ENCODE results near the gene PON3.

Gene PON3

DNA sequence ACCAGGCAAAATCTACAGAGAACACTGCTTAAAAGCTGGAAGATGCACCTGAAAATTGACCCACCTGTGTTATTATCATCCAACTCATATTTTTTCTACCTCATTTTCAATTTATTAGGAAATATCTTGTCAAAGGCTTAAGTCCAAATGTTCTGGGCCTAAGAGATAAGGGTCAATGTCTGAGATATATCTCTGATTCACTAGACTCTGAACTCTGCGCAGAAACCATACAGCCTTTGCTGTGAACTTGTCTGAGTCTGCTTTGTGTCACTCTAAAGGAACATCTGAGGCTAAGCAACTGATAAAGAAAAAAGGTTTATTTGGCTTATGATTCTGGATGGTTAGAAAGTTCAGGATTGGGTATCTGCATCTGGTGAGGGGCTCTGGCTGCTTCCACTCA, 75.5 kb downstream of the PON3 start (continued):
- TF ChIP-seq, protein P1, sequence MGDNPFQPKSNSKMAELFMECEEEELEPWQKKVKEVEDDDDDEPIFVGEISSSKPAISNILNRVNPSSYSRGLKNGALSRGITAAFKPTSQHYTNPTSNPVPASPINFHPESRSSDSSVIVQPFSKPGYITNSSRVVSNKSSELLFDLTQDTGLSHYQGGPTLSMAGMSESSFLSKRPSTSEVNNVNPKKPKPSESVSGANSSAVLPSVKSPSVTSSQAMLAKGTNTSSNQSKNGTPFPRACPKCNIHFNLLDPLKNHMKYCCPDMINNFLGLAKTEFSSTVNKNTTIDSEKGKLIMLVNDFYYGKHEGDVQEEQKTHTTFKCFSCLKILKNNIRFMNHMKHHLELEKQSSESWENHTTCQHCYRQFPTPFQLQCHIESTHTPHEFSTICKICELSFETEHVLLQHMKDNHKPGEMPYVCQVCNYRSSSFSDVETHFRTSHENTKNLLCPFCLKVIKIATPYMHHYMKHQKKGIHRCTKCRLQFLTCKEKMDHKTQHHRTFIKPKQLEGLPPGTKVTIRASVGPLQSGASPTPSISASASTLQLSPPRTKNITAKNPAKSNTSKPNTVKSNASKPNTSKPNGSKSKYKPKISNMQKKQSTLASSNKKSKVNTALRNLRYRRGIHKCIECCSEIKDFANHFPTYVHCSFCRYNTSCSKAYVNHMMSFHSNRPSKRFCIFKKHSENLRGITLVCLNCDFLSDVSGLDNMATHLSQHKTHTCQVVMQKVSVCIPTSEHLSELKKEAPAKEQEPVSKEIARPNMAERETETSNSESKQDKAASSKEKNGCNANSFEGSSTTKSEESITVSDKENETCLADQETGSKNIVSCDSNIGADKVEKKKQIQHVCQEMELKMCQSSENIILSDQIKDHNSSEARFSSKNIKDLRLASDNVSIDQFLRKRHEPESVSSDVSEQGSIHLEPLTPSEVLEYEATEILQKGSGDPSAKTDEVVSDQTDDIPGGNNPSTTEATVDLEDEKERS (tag by site-specific recombination; IDR thresholded peaks at IDR 0.05): no peak
- no peak for TF ChIP-seq ZNF266 (tag by site-specific recombination; IDR thresholded peaks at IDR 0.05; ENCODE audit: low read depth)
- no peak for TF ChIP-seq ZNF24 (tag by site-specific recombination; IDR thresholded peaks at IDR 0.05)
- no peak for TF ChIP-seq WT1 (tag by site-specific recombination; IDR thresholded peaks at IDR 0.05)
- TF ChIP-seq ZNF19 (tag by site-specific recombination; IDR thresholded peaks at IDR 0.05; ENCODE audit: low read depth): no peak
- TF ChIP-seq ZNF354C (tag by site-specific recombination; IDR thresholded peaks at IDR 0.05; ENCODE audit: borderline replicate concordance, low read depth): no peak
- no peak for TF ChIP-seq ZNF670 (tag by site-specific recombination; IDR thresholded peaks at IDR 0.05; ENCODE audit: low read depth)

DNA sequence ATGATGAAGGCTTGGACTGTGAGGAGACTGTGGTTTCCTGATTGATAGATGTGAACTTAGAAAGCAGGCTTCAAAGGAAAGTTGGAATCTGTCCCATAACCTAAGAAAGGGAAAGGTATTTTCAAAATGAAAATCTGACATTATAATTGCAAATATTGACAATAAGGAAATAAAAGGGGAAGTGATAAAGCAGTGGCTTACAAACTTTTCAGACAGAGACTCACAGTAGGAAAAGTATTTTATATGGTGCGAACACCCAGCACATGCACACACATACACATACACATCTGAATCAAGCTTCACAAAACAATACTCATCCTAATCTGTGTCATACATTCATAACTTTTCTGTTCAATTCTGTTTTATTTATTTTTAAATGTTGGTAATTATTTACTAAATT, 76.6 kb downstream of the PON3 start:
- no peak for TF ChIP-seq ZNF514 (tag by site-specific recombination; IDR thresholded peaks at IDR 0.05)
- Histone ChIP-seq H3K4me1 (ENCODE audit: control insufficient read depth, insufficient read depth, low read length) (no peaks in the 10 kb centered on the region), H3K4me3 (ENCODE audit: low read depth, low read length) (no peak overlapping the region), H3K36me3 (ENCODE audit: control insufficient read depth in 2 of 2, insufficient read depth in 1 of 2, low read length in 2 of 2) (no peaks in the 10 kb centered on the region), H3K9me3 (ENCODE audit: control insufficient read depth, insufficient read depth, low read depth, low read length) (no peaks in the 10 kb centered on the region), H3K27ac (ENCODE audit: extremely low read depth, low read depth, low read length) (no peak overlapping the region)
- ChIA-PET CTCF (no interaction called here), POLR2A (no interaction called here)

DNA sequence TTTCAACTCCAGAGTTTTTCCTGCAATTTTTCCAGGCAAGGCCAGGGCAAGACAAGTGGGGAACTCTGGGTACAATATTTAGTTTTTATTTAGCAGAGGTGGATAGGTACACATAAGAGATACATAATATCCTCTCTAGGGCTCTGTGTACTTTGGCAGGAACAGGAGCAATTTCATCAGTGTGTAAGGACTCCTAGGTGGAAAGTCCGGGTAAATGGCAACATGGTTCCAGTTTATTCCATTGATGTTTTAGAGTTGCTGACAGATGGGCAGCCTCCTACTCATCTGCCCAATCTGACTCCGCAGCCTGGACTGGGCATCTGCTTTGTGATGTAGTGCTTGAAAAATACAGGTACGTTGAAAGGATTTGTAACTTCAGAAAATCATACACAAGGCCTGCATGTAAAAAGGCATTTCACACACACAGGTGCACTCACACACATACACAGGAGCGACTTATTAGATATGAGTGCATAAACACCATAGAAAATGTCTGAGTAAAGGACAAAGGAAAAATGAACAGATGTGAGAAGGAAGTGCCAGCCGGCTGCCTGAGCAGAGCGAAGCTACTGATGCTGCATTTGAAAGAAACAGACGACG, 77.6 kb downstream of the PON3 start:
- Histone ChIP-seq H3K36me3 (ENCODE audit: control insufficient read depth in 2 of 2, insufficient read depth in 1 of 2, low read length in 2 of 2) (no peaks in the 10 kb centered on the region), H3K4me1 (ENCODE audit: control insufficient read depth, insufficient read depth, low read length) (no peaks in the 10 kb centered on the region), H3K27ac (ENCODE audit: extremely low read depth, low read depth, low read length) (no peak overlapping the region), H3K4me3 (ENCODE audit: low read depth, low read length) (no peak overlapping the region), H3K9me3 (ENCODE audit: control insufficient read depth, insufficient read depth, low read depth, low read length) (no peaks in the 10 kb centered on the region)
- CTCF ChIA-PET: no interaction called here
- POLR2A ChIA-PET: interaction anchor here (0.6 kb wide), 1 partner anchor 513 kb away, joined by 4 read pairs; no protein-coding TSS in a partner anchor
- TF ChIP-seq ZNF274 (IDR thresholded peaks at IDR 0.05; ENCODE audit: low read length): no peak
- no peak for TF ChIP-seq ZNF274 (tag by site-specific recombination; IDR thresholded peaks at IDR 0.05; ENCODE audit: borderline replicate concordance)
- TF ChIP-seq FEZF1 (tag by site-specific recombination; IDR thresholded peaks at IDR 0.05): no peak
- TF ChIP-seq KLF9 (tag by site-specific recombination; IDR thresholded peaks at IDR 0.05; ENCODE audit: low read depth): no peak
- TF ChIP-seq, protein P2, sequence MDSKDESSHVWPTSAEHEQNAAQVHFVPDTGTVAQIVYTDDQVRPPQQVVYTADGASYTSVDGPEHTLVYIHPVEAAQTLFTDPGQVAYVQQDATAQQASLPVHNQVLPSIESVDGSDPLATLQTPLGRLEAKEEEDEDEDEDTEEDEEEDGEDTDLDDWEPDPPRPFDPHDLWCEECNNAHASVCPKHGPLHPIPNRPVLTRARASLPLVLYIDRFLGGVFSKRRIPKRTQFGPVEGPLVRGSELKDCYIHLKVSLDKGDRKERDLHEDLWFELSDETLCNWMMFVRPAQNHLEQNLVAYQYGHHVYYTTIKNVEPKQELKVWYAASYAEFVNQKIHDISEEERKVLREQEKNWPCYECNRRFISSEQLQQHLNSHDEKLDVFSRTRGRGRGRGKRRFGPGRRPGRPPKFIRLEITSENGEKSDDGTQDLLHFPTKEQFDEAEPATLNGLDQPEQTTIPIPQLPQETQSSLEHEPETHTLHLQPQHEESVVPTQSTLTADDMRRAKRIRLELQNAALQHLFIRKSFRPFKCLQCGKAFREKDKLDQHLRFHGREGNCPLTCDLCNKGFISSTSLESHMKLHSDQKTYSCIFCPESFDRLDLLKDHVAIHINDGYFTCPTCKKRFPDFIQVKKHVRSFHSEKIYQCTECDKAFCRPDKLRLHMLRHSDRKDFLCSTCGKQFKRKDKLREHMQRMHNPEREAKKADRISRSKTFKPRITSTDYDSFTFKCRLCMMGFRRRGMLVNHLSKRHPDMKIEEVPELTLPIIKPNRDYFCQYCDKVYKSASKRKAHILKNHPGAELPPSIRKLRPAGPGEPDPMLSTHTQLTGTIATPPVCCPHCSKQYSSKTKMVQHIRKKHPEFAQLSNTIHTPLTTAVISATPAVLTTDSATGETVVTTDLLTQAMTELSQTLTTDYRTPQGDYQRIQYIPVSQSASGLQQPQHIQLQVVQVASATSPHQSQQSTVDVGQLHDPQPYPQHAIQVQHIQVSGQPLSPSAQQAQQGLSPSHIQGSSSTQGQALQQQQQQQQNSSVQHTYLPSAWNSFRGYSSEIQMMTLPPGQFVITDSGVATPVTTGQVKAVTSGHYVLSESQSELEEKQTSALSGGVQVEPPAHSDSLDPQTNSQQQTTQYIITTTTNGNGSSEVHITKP (tag by site-specific recombination; IDR thresholded peaks at IDR 0.05): no peak
- no peak for TF ChIP-seq ZNF670 (tag by site-specific recombination; IDR thresholded peaks at IDR 0.05; ENCODE audit: low read depth)
- no peak for TF ChIP-seq ZFHX2 (tag by site-specific recombination; conservative IDR thresholded peaks at IDR 0.05)
- TF ChIP-seq ZNF335 (tag by site-specific recombination; conservative IDR thresholded peaks at IDR 0.05): no peak
- TF ChIP-seq ZNF133 (tag by site-specific recombination; IDR thresholded peaks at IDR 0.05): no peak
- TF ChIP-seq, protein P3, sequence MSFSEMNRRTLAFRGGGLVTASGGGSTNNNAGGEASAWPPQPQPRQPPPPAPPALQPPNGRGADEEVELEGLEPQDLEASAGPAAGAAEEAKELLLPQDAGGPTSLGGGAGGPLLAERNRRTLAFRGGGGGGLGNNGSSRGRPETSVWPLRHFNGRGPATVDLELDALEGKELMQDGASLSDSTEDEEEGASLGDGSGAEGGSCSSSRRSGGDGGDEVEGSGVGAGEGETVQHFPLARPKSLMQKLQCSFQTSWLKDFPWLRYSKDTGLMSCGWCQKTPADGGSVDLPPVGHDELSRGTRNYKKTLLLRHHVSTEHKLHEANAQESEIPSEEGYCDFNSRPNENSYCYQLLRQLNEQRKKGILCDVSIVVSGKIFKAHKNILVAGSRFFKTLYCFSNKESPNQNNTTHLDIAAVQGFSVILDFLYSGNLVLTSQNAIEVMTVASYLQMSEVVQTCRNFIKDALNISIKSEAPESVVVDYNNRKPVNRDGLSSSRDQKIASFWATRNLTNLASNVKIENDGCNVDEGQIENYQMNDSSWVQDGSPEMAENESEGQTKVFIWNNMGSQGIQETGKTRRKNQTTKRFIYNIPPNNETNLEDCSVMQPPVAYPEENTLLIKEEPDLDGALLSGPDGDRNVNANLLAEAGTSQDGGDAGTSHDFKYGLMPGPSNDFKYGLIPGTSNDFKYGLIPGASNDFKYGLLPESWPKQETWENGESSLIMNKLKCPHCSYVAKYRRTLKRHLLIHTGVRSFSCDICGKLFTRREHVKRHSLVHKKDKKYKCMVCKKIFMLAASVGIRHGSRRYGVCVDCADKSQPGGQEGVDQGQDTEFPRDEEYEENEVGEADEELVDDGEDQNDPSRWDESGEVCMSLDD (tag by site-specific recombination; IDR thresholded peaks at IDR 0.05): no peak
- TF ChIP-seq, protein P4, sequence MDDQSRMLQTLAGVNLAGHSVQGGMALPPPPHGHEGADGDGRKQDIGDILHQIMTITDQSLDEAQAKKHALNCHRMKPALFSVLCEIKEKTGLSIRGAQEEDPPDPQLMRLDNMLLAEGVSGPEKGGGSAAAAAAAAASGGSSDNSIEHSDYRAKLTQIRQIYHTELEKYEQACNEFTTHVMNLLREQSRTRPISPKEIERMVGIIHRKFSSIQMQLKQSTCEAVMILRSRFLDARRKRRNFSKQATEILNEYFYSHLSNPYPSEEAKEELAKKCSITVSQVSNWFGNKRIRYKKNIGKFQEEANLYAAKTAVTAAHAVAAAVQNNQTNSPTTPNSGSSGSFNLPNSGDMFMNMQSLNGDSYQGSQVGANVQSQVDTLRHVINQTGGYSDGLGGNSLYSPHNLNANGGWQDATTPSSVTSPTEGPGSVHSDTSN (CRISPR knock-in tag; IDR thresholded peaks at IDR 0.05): no peak
- TF ChIP-seq, protein P5, sequence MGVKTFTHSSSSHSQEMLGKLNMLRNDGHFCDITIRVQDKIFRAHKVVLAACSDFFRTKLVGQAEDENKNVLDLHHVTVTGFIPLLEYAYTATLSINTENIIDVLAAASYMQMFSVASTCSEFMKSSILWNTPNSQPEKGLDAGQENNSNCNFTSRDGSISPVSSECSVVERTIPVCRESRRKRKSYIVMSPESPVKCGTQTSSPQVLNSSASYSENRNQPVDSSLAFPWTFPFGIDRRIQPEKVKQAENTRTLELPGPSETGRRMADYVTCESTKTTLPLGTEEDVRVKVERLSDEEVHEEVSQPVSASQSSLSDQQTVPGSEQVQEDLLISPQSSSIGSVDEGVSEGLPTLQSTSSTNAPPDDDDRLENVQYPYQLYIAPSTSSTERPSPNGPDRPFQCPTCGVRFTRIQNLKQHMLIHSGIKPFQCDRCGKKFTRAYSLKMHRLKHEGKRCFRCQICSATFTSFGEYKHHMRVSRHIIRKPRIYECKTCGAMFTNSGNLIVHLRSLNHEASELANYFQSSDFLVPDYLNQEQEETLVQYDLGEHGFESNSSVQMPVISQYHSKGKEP (tag by site-specific recombination; IDR thresholded peaks at IDR 0.05): no peak
- no peak for TF ChIP-seq ZNF37A (tag by site-specific recombination; IDR thresholded peaks at IDR 0.05)
- no peak for TF ChIP-seq OSR2 (tag by site-specific recombination; IDR thresholded peaks at IDR 0.05)

Data from HEK293 (cell line).